Activated CD4-positive, alpha-beta T cell treated with anti-CD3 and anti-CD28 coated beads, Interleukin-2, amount 50 U/mL, for 24 hours (primary cell): ENCODE data around the gene DSCAML1.
"Not testable (repeated sequence)": the region's sequence is repeated elsewhere in the genome, so short reads cannot be mapped to it uniquely, and the experiment has no call there.

Source experiments
- DNase-seq, 2 donors: peaks; one replicate each; pipeline ENCODE4 v3.0.0-alpha.2; 2020; ENCODE audit warnings: low read depth in 1 of 2, low spot score in 1 of 2

Gene DSCAML1

GRCh38 chr11:117417856-117418255 lies 379.2 kb downstream of the DSCAML1 start:
- no peak for DNase-seq

DNA sequence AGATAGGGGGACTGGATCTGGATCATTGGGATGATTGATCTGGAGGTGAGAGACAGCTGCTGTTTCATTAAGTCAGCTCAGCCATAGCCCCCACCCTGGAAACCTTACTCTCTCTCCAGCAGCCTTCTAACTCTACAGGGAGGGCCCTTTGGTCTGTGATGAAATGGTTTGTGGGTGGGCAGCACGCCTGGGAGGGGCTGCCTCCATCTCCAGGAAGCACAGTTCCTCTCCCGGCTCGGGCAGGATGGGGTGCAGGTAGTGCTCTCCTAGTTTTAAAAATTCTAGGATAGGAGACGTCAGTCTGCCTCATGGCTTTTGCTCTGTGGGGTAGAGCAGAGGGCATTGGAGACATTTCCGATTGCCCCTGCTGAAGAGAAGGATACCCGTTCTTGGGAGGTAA lies 379.7 kb downstream of the DSCAML1 start:
- no peak for DNase-seq

- no peak for DNase-seq
Observed at GRCh38 chr11:117415358-117415896, 381.6 kb downstream of the DSCAML1 start.

- no peak for DNase-seq
Observed at GRCh38 chr11:117414724-117415123, 382.3 kb downstream of the DSCAML1 start.

- no peak for DNase-seq
Observed at GRCh38 chr11:117413616-117414015, 383.4 kb downstream of the DSCAML1 start.

- DNase-seq, result no peak
Observed at GRCh38 chr11:117412653-117413275, 384.3 kb downstream of the DSCAML1 start.

GRCh38 chr11:117412176-117412575 lies 384.8 kb downstream of the DSCAML1 start:
- DNase-seq, result no peak

DNA sequence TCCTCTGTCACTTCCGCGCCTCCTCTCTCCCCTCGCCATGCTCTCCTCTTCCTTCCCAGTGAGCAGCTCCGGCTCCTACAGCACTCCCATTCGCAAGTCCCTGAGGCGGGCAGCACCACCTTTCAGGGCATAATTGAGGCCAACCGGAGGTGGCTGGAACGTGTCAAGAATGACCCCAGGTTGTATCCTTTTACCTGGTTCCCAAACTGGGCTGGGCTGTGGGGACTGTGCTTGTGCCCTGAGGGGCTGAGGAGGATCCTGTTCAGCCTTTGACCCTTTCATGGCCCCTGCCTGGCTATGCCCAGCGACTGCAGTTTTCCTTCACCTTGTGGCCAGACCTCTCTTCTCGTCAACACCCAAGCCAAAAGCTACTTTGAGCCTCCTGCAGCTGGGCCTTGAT lies 385.3 kb downstream of the DSCAML1 start:
- DNase-seq, result no peak

DNA sequence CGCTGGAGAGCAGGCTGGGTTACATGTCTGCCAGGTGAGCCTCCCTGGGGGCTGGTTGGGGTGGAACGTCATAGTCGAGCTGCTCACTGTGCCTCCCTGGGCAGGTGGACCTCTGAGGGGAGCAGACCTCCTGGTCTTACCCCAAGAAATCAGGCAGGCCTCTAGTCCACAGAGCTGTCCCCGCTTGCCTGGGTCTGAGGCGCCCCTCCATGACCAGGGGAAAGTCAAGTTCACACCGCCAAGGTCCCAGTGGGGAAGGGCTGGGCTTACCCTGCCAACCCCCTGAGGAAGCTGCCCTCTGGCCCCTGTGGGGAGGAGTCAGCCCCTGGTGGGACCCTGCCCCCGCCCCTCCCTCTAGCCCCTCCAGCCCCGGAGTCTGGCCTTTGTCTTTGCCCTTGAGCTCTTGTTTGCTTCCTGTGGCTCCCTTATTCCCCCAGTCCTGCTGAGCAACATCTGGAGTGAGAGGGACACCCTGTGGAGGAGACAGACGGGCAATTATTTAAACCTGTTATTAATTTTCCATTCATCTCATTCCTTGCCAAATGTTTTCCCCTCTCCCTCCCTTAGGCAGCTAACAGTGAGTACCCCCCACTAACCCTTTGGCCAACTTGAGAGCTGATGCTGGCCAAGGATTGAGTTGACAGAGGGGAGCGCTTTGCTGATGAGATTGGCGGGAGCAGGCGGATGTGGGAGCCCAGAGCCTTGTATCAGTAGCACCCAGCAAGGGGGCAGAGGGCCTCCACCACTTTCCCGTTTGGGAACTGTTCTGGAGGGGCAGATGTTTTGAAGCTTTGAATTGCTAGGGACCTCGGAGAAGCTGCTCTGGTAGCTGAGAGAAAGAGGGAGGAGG lies 385.9 kb downstream of the DSCAML1 start:
- no peak for DNase-seq

- no peak for DNase-seq
Observed at GRCh38 chr11:117410238-117410637, 386.8 kb downstream of the DSCAML1 start.

DNA sequence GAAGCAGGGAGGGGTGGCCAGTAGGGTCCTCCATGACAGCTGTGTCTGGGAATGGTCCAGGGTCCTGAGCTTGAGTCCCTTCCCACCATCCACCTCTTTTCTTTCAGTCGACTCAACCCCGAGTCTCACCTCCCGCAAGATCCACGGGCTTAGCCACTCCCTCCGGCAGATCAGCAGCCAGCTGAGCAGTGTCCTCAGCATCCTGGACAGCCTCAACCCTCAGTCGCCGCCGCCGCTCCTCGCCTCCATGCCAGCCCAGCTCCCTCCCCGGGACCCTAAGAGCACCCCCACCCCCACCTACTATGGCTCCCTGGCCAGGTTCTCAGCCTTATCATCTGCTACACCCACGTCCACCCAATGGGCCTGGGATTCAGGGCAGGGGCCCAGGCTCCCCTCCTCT lies 387.5 kb downstream of the DSCAML1 start:
- no peak for DNase-seq

- DNase-seq, result no peak
Observed at GRCh38 chr11:117408356-117408755, 388.7 kb downstream of the DSCAML1 start.

GRCh38 chr11:117407016-117407415 lies 390.0 kb downstream of the DSCAML1 start:
- DNase-seq, result no peak

DNA sequence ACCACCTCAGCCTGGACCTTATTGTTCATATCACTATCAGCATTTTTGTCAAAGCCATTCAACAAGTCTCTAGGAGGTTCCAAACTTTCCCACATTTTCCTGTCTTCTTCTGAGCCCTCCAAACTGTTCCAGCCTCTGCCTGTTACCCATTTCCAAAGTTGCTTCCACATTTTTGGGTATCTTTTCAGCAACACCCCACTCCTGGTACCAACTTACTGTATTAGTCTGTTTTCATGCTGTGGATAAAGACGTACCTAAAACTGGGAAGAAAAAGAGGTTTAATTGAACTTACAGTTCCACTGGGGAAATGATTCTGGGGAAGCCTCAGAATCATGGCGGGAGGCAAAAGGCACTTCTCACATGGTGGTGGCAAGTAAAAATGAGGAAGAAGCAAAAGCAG lies 391.1 kb downstream of the DSCAML1 start:
- DNase-seq, result not testable (repeated sequence)

DNA sequence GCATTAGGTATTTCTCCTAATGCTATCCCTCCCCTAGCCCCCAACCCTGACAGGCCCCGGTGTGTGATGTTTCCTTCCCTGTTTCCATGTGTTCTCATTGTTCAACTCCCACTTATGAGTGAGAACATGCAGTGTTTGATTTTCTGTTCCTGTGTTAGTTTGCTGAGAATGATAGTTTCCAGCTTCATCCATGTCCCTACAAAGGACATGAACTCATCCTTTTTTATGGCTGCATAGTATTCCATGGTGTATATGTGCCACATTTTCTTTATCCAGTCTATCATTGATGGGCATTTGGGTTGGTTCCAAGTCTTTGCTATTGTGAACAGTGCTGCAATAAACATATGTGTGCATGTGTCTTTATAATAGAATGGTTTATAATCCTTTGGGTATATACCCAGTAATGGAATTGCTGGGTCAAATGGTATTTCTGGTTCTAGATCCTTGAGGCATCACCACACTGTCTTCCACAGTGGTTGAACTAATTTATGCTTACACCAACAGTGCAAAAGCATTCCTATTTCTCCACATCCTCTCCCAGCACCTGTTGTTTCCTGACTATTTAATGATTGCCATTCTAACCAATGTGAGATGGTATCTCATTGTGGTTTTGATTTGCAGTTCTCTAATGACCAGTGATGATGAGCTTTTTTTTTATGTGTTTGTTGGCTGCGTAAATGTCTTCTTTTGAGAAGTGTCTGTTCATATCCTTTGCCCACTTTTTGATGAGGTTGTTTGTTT lies 397.7 kb downstream of the DSCAML1 start:
- not testable (repeated sequence) for DNase-seq

DNA sequence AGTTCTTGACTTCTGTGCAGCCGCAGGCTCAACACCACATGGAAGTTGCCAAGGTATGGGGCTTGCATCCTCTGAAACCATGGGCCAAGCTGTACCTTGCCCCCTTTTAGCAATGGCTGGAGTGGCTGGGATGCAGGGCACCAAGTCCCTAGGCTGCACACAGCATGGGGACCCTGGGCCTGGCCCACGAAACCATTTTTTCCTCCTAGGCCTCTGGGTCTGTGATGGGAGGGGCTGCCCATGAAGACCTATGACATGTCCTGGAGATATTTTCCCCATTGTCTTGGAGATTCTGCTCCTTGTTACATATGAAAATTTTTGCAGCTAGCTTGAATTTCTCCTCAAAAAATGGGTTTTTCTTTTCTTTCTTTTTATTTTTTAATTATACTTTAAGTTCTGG lies 398.4 kb downstream of the DSCAML1 start:
- DNase-seq, result not testable (repeated sequence)

- no peak for DNase-seq
Observed at GRCh38 chr11:117396970-117397369, 400.0 kb downstream of the DSCAML1 start.

GRCh38 chr11:117395476-117395875 lies 401.5 kb downstream of the DSCAML1 start:
- no peak for DNase-seq

DNA sequence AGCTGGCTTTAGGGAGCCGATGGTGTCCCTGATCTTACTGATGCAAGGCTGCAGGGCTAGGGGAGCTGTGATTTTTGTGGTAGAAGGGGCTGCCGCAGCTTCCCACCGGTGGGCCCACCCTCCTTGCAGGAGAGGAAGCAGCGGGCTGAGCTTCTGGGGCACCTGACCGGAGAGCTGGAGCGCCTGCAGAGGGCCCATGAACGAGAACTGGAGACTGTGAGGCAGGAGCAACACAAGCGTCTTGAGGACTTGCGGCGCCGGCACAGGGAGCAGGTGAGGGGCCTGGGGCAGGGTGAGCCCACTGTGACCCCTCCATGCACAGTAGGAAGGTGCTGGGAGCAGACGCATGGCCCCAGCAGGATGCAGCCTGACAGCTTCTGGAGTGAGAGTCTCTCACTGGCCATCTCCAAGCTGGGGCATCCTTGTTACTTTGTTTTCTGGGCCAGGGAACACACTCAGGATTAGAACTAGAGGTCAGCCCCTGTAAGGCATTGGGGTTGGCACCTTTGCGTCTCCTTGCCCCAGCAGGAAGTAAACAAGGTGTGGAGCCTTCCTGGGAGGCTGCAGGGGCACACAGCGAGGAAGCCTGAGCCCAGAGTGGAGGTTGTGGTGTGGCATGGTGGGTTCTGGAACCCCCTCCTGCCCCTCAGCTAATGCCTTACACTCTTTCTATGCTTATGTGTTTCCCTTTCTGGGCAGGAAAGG lies 402.6 kb downstream of the DSCAML1 start:
- DNase-seq, result no peak

GRCh38 chr11:117392979-117393378 lies 404.0 kb downstream of the DSCAML1 start:
- no peak for DNase-seq
